NT2/D1 (cell line): ENCODE data around the gene ACOX3.

Experiments
- SUZ12 ChIP-seq: IDR thresholded peaks from 2 replicates; pipeline ENCODE4 v1.6.1; 2011; ENCODE audit not compliant: insufficient read length, insufficient read depth; ENCODE audit errors: extremely low read depth
- YY1 ChIP-seq: IDR thresholded peaks from 2 replicates; pipeline ENCODE4 v1.6.1; 2011; ENCODE audit not compliant: insufficient read length, insufficient read depth
- ZNF274 ChIP-seq: IDR thresholded peaks from 2 replicates; pipeline ENCODE4 v1.6.1; 2011; ENCODE audit warnings: mild to moderate bottlenecking, low read depth, low read length

GRCh38 chr4:8336412-8337075 is 104.0 kb downstream of the ACOX3 start:
- TF ChIP-seq ZNF274 (no peak), YY1 (no peak), SUZ12 (no peak)
